ENCODE data around the gene SIK2.

DNA sequence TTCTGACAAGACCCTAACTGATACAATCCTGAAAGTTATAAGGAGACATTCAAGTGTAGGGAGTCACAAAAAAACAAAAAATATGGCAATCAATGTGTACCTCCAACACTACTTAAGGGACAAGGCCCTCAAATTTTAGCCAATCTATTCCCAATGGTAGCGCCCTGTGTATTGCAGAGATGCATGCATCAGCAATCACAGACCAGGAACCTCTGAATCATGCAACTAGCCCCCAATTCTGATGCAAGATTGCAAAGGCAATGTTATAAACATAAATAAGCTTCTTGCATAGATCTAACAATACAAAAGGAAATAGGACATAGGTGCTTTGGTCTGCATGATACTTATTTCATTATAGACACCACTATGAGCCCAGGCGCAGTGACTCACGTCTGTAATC is 29.7 kb upstream of the SIK2 start:
- TF ChIP-seq, protein P1, sequence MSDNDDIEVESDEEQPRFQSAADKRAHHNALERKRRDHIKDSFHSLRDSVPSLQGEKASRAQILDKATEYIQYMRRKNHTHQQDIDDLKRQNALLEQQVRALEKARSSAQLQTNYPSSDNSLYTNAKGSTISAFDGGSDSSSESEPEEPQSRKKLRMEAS (IDR thresholded peaks at IDR 0.05; ENCODE audit: insufficient read depth, insufficient read length), result no peak
- TF ChIP-seq EZH2 (IDR thresholded peaks at IDR 0.05; ENCODE audit: borderline replicate concordance, low read depth, low read length, severe bottlenecking) (no peak), POLR2A (IDR thresholded peaks at IDR 0.05; ENCODE audit: low read depth, low read length) (no peak), POLR2AphosphoS5 (IDR thresholded peaks at IDR 0.05; ENCODE audit: insufficient read depth, low read depth, low read length) (no peak)
- TF ChIP-seq, protein P2, sequence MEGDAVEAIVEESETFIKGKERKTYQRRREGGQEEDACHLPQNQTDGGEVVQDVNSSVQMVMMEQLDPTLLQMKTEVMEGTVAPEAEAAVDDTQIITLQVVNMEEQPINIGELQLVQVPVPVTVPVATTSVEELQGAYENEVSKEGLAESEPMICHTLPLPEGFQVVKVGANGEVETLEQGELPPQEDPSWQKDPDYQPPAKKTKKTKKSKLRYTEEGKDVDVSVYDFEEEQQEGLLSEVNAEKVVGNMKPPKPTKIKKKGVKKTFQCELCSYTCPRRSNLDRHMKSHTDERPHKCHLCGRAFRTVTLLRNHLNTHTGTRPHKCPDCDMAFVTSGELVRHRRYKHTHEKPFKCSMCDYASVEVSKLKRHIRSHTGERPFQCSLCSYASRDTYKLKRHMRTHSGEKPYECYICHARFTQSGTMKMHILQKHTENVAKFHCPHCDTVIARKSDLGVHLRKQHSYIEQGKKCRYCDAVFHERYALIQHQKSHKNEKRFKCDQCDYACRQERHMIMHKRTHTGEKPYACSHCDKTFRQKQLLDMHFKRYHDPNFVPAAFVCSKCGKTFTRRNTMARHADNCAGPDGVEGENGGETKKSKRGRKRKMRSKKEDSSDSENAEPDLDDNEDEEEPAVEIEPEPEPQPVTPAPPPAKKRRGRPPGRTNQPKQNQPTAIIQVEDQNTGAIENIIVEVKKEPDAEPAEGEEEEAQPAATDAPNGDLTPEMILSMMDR (IDR thresholded peaks at IDR 0.05; ENCODE audit: extremely low read depth in 1 of 2, insufficient read depth in 1 of 2, low read depth in 1 of 2, low read length in 2 of 2), result no peak
